GM21526 (cell line): ENCODE measurements around the gene MCRIP2.
"Not testable (repeated sequence)": the region's sequence is repeated elsewhere in the genome, so short reads cannot be mapped to it uniquely, and the experiment has no call there.

Source experiments
- ATAC-seq: cut with Tn5 transposase; IDR thresholded peaks from one replicate; pipeline ENCODE4 v1.9.1; 2021; ENCODE audit warnings: moderate library complexity; ENCODE audit not compliant: unreplicated experiment, low FRiP score

The MCRIP2 gene

GRCh38 chr16:678858-679813, 37.5 kb downstream of the MCRIP2 start:
- ATAC-seq: no peak

GRCh38 chr16:679814-680624, 38.4 kb downstream of the MCRIP2 start, which contains the start of gene STUB1:
Gene STUB1 (plus strand): TSS chr16:680410. CDS start chr16:680526, 116 bp downstream.
- no peak for ATAC-seq

GRCh38 chr16:680625-680945, 39.0 kb downstream of the MCRIP2 start:
- no peak for ATAC-seq

- no peak for ATAC-seq
These were observed 39.5 kb downstream of the MCRIP2 start for GRCh38 chr16:680967-681745.

- ATAC-seq: no peak
These were observed 40.3 kb downstream of the MCRIP2 start for GRCh38 chr16:681746-682427.

- no peak for ATAC-seq
These were observed 41.1 kb downstream of the MCRIP2 start for GRCh38 chr16:682493-683395.

GRCh38 chr16:683396-684070, 41.9 kb downstream of the MCRIP2 start:
- ATAC-seq: no peak

- peak; percentile 49 for ATAC-seq
These were observed 42.6 kb downstream of the MCRIP2 start, which contains the start of gene JMJD8 for GRCh38 chr16:684071-684794. Gene JMJD8 (minus strand): TSS chr16:684334. CDS start chr16:684319, 15 bp downstream.

GRCh38 chr16:684961-685696, 43.5 kb downstream of the MCRIP2 start:
- ATAC-seq: no peak

GRCh38 chr16:685967-686366, 44.3 kb downstream of the MCRIP2 start:
- ATAC-seq: no peak

- ATAC-seq: no peak
These were observed 45.0 kb downstream of the MCRIP2 start for GRCh38 chr16:686459-687260.

- ATAC-seq: no peak
These were observed 45.9 kb downstream of the MCRIP2 start for GRCh38 chr16:687499-687898.

GRCh38 chr16:689175-689897, 47.7 kb downstream of the MCRIP2 start:
- ATAC-seq: no peak

- ATAC-seq: not testable (repeated sequence)
These were observed 49.6 kb downstream of the MCRIP2 start for GRCh38 chr16:691242-691641.

GRCh38 chr16:692356-693108, 50.9 kb downstream of the MCRIP2 start:
- ATAC-seq: no peak
